ENCODE data around the gene SELENOP. TPM values are rescaled to one million over a fixed set of nuclear protein-coding genes. Genes with fewer than 3 reads are reported as not detected.

Gene SELENOP
- total RNA-seq, 1 experiment from 2014 or later = 8.5 TPM

- Histone ChIP-seq H3K56ac (ENCODE audit: insufficient read length, low read depth, low read length) (no peak overlapping the region), H3T11ph (ENCODE audit: low read length) (no peak overlapping the region), H3K27ac (ENCODE audit: insufficient read length, low read depth, low read length) (no peak overlapping the region), H3K4me2 (ENCODE audit: insufficient read depth, insufficient read length, low read length) (no peak overlapping the region), H2BK5ac (ENCODE audit: insufficient read length, low read length) (no peak overlapping the region), H3K23ac (ENCODE audit: insufficient read length, low read depth, low read length) (no peak overlapping the region), H4K8ac (replicated peaks; ENCODE audit: insufficient read length, low read depth, low read length) (no peak overlapping the region), H2AK5ac (ENCODE audit: insufficient read length, low read length) (no peak overlapping the region), H4K91ac (ENCODE audit: insufficient read length, low read depth, low read length) (no peak overlapping the region), H4K20me1 (ENCODE audit: control insufficient read depth, insufficient read depth, insufficient read length) (no peaks in the 10 kb centered on the region), H2BK12ac (ENCODE audit: insufficient read length, low read depth, low read length) (no peak overlapping the region), H3K9ac (ENCODE audit: extremely low read depth, insufficient read length, low read length) (no peak overlapping the region), H3K79me2 (ENCODE audit: insufficient read depth, low read length) (no peaks in the 10 kb centered on the region), H3K4me1 (ENCODE audit: insufficient read depth, low read length) (no peaks in the 10 kb centered on the region), H3K4ac (ENCODE audit: low read depth, low read length) (no peak overlapping the region), H3K14ac (ENCODE audit: insufficient read depth, low read length) (no peak overlapping the region), H3K23me2 (ENCODE audit: insufficient read length, low read depth, low read length, poor library complexity, severe bottlenecking) (peaks cover 2% of the 10 kb centered on the region), H3K18ac (ENCODE audit: insufficient read length, low read depth, low read length) (no peak overlapping the region), H3K27me3 (ENCODE audit: insufficient read depth, low read length) (no peaks in the 10 kb centered on the region), H3K9me3 (ENCODE audit: control insufficient read depth, low read depth, low read length) (no peaks in the 10 kb centered on the region), H2AFZ (ENCODE audit: low read length) (no peak overlapping the region), H3K79me1 (ENCODE audit: insufficient read depth, low read depth, low read length, poor library complexity, severe bottlenecking) (no peaks in the 10 kb centered on the region), H2BK15ac (ENCODE audit: low read depth, low read length) (no peak overlapping the region), H4K5ac (ENCODE audit: insufficient read length, low read depth, low read length) (no peak overlapping the region), H2BK120ac (ENCODE audit: low read depth, low read length, poor library complexity, severe bottlenecking) (no peak overlapping the region), H2BK20ac (ENCODE audit: low read depth, low read length, poor library complexity, severe bottlenecking) (no peak overlapping the region)
- H3K4me3 Mint-ChIP-seq = peak overlapping the region; percentile 48 to 74
- H3K36me3 Mint-ChIP-seq (ENCODE audit: insufficient read depth in 1 of 3, low read depth in 3 of 3) = peaks cover 0 to 5% (median 2%) of the 10 kb centered on the region in 3 experiments; a peak in 3 of 7 replicates
- peaks cover 1% of the 10 kb centered on the region; the same call in 1 of the 2 replicates for H3K27me3 Mint-ChIP-seq (ENCODE audit: low read depth)
- H3K27ac Mint-ChIP-seq = peak overlapping the region in 2 of 3 experiments; percentile 84; a peak in 3 of 7 replicates
- no peak for DNase-seq
- peaks cover 45 to 49% of the 10 kb centered on the region in 2 experiments for H3K4me1 Mint-ChIP-seq
- H3K9me3 Mint-ChIP-seq = no peaks in the 10 kb centered on the region; a peak in 1 of 5 replicates
- no peak for TF ChIP-seq CTCF (conservative IDR thresholded peaks at IDR 0.05)
- no CpG with 5 or more reads among the region's 3 CpGs for WGBS (ENCODE audit: extremely low coverage, insufficient read length, low lambda C conversion rate)
Observed at GRCh38 chr5:42810834-42811590, 680 bp downstream of the SELENOP start.
